ENCODE data around the gene MCRIP1.

The MCRIP1 gene

DNA sequence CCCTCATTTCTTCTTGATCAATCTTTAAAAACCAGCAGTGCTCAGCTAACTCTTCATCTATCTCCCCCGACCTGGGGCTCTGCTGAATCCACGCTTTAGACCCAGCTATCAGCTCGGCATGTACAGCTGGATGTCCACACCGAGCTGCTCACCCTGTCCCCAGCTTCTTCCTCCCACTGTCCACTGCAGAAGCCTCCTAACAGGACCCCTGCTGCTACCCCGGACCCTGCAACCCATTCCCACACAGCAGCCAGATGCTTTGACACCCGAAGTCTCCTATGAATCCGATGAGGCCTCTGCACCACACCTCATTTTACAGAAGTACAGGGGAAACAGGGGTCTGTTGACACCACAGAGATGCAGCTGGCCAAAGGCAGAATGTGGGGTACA is 15.3 kb downstream of the MCRIP1 start:
- TF ChIP-seq EZH2phosphoT487 (conservative IDR thresholded peaks at IDR 0.05; ENCODE audit: low read length), result no peak
- no peak for TF ChIP-seq CTCF (IDR thresholded peaks at IDR 0.05; ENCODE audit: insufficient read depth, low read length, poor library complexity, severe bottlenecking)
- H3K9me3 ChIP-seq (ENCODE audit: insufficient read depth, low read length), result no peaks in the 10 kb centered on the region
- H3K4me2 ChIP-seq (ENCODE audit: low read depth, low read length, poor library complexity, severe bottlenecking), result no peak overlapping the region
- no peak overlapping the region for H3K27ac ChIP-seq (ENCODE audit: low read depth, low read length)
- H3K27me3 ChIP-seq (ENCODE audit: low read length), result no peaks in the 10 kb centered on the region
- H3K36me3 ChIP-seq (ENCODE audit: low read length), result no peaks in the 10 kb centered on the region
- H3K9ac ChIP-seq (ENCODE audit: low read length), result no peak overlapping the region
- no peaks in the 10 kb centered on the region for H3K9me2 ChIP-seq (replicated peaks; ENCODE audit: insufficient read depth, low read length)
- no peaks in the 10 kb centered on the region for H4K20me1 ChIP-seq (ENCODE audit: low read depth, low read length)
- H2AFZ ChIP-seq (ENCODE audit: low read depth, low read length, severe bottlenecking), result no peak overlapping the region
- H3K4me3 ChIP-seq (ENCODE audit: insufficient read depth, low read length, poor library complexity, severe bottlenecking), result no peak overlapping the region
- H3F3A ChIP-seq (ENCODE audit: insufficient read depth), result no peaks in the 10 kb centered on the region
- no peaks in the 10 kb centered on the region for H3K79me2 ChIP-seq (ENCODE audit: insufficient read depth, low read length)

DNA sequence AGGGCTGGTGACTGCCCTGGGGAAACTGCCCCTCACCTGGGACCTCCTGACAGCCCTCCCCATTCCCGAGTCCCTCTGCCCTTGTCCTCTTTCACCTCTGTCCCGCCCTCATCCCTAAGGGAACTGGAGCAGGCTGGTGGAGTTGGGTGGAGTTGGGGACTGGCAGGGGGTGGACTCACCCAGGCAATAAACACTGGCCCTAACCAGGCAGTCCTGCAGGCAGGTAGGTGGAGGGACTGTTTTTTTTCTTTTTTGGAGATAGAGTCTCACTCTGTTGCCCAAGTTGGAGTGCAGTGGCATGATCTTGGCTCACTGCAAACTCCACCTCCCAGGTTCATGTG is 17.5 kb downstream of the MCRIP1 start:
- no peak overlapping the region for H2AFZ ChIP-seq (ENCODE audit: low read depth, low read length, severe bottlenecking)

GRCh38 chr17:81814748-81815645 is 18.1 kb downstream of the MCRIP1 start:
- Histone ChIP-seq H3K27me3 (ENCODE audit: low read length) (no peaks in the 10 kb centered on the region), H3K79me2 (ENCODE audit: insufficient read depth, low read length) (no peaks in the 10 kb centered on the region), H3K9me2 (replicated peaks; ENCODE audit: insufficient read depth, low read length) (no peaks in the 10 kb centered on the region), H3K4me3 (ENCODE audit: insufficient read depth, low read length, poor library complexity, severe bottlenecking) (no peak overlapping the region), H3K9me3 (ENCODE audit: insufficient read depth, low read length) (no peaks in the 10 kb centered on the region), H3K4me2 (ENCODE audit: low read depth, low read length, poor library complexity, severe bottlenecking) (no peak overlapping the region), H2AFZ (ENCODE audit: low read depth, low read length, severe bottlenecking) (no peak overlapping the region), H3K36me3 (ENCODE audit: low read length) (no peaks in the 10 kb centered on the region), H3K9ac (ENCODE audit: low read length) (no peak overlapping the region), H4K20me1 (ENCODE audit: low read depth, low read length) (no peaks in the 10 kb centered on the region), H3K27ac (ENCODE audit: low read depth, low read length) (no peak overlapping the region), H3F3A (ENCODE audit: insufficient read depth) (no peaks in the 10 kb centered on the region)
- TF ChIP-seq EZH2phosphoT487 (conservative IDR thresholded peaks at IDR 0.05; ENCODE audit: low read length) (no peak), CTCF (IDR thresholded peaks at IDR 0.05; ENCODE audit: insufficient read depth, low read length, poor library complexity, severe bottlenecking) (no peak)

More for the DNA sequence above, 17.5 kb downstream of the MCRIP1 start:
- H3K79me2 ChIP-seq (ENCODE audit: insufficient read depth, low read length), result no peaks in the 10 kb centered on the region
- H3F3A ChIP-seq (ENCODE audit: insufficient read depth), result no peaks in the 10 kb centered on the region
- TF ChIP-seq CTCF (IDR thresholded peaks at IDR 0.05; ENCODE audit: insufficient read depth, low read length, poor library complexity, severe bottlenecking), result no peak
- TF ChIP-seq EZH2phosphoT487 (conservative IDR thresholded peaks at IDR 0.05; ENCODE audit: low read length), result no peak
- no peak overlapping the region for H3K4me2 ChIP-seq (ENCODE audit: low read depth, low read length, poor library complexity, severe bottlenecking)
- H3K27me3 ChIP-seq (ENCODE audit: low read length), result no peaks in the 10 kb centered on the region
- H3K9me3 ChIP-seq (ENCODE audit: insufficient read depth, low read length), result no peaks in the 10 kb centered on the region
- no peak overlapping the region for H3K9ac ChIP-seq (ENCODE audit: low read length)
- no peaks in the 10 kb centered on the region for H4K20me1 ChIP-seq (ENCODE audit: low read depth, low read length)
- H3K36me3 ChIP-seq (ENCODE audit: low read length), result no peaks in the 10 kb centered on the region
- H3K27ac ChIP-seq (ENCODE audit: low read depth, low read length), result no peak overlapping the region
- no peaks in the 10 kb centered on the region for H3K9me2 ChIP-seq (replicated peaks; ENCODE audit: insufficient read depth, low read length)
- H3K4me3 ChIP-seq (ENCODE audit: insufficient read depth, low read length, poor library complexity, severe bottlenecking), result no peak overlapping the region

All from SU-DHL-6 (cell line).